GM12865 (cell line): ENCODE measurements around the gene PRDM16.

ENCODE experiments used
- DNase-seq: peaks from one replicate; pipeline ENCODE4 v3.0.0; 2010; ENCODE audit warnings: low read depth
- H3K4me3 ChIP-seq: 2 replicates; pipeline ENCODE4 v1.5.1; 2011; ENCODE audit warnings: mild to moderate bottlenecking, low read depth, low read length, control low read depth
- TF ChIP-seq, protein P1 (sequence below): IDR thresholded peaks from 2 replicates; pipeline ENCODE4 v1.5.1; 2011; ENCODE audit warnings: low read length, control low read depth, low read depth, inconsistent platforms; ENCODE audit not compliant: insufficient read depth; ENCODE audit errors: missing control alignments

PRDM16 gene

DNA sequence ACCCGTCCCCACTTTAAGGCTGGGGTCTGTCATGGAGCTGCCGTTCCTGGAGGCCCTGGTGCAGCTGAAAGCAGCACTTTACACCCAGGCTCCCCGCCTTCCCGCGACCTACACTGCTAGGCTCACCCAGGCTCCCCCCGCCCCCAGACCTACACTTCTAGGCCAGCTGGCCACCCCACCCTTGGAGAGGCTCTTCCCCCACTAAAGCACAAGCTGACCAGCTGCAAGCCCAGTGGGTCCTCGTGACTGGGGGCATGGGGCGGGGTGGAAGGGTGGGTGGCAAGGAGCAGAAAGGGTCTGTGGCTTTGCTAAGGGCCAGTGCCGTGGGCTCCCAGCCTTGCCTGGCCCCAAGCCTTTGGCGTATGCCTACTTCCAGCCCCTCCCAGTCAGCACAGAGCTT is 375.7 kb downstream of the PRDM16 start:
- H3K4me3 ChIP-seq, result no peak overlapping the region
- DNase-seq, result no peak
- TF ChIP-seq, protein P1, sequence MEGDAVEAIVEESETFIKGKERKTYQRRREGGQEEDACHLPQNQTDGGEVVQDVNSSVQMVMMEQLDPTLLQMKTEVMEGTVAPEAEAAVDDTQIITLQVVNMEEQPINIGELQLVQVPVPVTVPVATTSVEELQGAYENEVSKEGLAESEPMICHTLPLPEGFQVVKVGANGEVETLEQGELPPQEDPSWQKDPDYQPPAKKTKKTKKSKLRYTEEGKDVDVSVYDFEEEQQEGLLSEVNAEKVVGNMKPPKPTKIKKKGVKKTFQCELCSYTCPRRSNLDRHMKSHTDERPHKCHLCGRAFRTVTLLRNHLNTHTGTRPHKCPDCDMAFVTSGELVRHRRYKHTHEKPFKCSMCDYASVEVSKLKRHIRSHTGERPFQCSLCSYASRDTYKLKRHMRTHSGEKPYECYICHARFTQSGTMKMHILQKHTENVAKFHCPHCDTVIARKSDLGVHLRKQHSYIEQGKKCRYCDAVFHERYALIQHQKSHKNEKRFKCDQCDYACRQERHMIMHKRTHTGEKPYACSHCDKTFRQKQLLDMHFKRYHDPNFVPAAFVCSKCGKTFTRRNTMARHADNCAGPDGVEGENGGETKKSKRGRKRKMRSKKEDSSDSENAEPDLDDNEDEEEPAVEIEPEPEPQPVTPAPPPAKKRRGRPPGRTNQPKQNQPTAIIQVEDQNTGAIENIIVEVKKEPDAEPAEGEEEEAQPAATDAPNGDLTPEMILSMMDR, result no peak

DNA sequence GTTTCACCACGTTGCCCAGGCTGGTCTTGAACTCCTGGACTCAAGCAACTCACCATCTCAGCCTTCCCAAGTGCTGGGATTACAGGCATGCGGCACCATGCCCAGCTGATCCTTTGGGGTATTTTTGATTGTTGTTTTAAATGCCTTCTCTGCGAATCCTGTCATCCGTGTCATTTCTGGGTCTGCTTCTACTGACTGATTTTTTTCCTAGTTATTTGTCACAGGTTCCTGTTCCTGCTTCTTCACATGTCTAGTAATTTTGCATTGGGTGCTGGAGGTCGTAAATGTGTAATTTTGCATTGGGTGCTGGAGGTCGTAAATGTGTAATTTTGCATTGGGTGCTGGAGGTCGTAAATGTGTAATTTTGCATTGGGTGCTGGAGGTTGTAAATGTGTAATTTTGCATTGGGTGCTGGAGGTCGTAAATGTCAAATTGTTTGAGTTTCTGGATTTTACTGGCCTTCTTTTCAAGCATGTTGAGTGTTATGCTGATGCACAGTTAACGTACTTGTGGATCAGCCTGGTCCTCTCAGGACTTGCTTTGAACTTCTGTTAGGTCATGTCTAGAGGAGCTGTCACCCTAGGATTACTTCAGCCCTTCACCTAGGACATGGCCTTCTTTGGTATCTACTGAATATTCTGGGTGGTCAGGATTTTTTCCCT is 381.3 kb downstream of the PRDM16 start:
- TF ChIP-seq, protein P1, result no peak
- no peak overlapping the region for H3K4me3 ChIP-seq

DNA sequence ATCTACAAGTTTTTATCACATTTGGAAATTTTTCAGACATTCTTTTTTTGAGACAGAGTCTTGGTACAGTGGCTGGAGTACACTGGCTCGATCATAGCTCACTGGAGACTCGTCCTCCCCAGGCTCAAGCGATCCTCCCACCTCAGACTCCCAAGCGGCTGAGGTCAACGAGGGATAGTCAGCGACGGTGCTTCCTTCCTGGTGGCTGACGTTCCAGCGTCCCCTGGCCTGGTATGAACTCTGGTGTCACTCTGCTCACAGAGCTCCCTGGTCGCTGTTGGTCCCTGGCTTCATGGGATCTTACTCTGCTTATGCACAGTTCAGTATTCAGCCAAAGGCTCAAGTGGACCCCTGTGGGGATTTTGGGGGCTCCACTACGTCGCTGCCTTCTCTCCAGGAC is 382.0 kb downstream of the PRDM16 start:
- TF ChIP-seq, protein P1, result no peak
- H3K4me3 ChIP-seq, result no peak overlapping the region
- DNase-seq, result no peak

More for the DNA sequence above, 381.3 kb downstream of the PRDM16 start:
- DNase-seq, result no peak

DNA sequence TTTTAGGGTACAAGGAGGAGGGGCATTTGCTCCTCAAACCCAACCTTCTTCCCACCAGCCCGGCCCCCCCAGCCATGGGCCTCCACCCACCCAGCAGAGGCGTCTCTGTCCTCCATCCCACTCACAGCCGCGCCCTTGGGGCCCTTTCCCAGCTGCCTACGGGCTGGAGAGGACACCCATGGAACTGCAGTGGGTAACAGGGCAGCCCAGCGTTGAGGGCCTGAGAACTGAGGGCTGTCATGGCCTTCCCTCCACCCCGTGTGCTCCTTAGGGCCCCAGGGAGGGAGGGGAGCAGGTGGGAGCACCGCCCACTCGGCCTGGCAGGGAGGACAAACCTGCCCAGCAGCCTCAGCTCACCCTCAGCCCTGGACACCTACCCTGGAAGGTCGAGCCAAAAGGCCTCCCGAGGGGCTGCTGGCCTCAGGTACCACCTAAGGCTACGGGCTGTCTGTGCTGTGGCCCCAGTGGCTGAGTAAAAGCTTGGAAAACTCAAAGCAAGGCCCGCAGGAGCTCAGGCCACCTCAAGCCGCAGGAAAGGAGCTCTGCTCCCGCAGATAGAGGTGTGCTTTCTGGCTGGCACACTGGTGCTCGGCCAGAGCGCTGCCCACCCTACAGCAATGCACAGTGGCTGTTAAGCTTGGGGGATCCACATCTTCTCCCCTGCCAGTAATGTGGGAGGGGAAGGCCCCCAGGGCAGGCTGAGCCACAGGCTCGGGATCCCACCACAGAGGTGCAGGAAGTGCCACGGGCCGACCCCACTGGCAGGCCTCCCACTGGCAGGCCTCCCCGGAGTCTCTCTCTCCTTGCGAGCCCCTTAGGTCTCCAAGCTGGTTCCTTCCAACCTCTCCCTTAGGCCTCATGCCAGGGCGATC is 383.2 kb downstream of the PRDM16 start:
- TF ChIP-seq, protein P1, result no peak
- DNase-seq, result no peak
- H3K4me3 ChIP-seq, result no peak overlapping the region

DNA sequence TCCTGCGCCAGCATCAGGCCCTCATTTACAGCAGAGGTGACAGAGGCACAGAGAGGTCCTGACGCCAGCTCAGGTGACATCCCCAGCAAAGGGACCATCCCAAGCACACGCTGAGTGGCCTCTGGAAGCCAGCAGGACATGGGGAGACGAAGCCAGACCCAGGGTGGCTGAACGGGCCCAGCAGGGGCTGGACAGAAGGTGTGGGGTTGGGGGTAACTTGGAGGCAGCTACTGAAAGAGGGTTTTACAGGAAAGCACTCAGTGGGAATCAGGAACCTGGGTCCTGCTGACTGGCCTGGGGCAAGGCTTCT is 383.8 kb downstream of the PRDM16 start:
- TF ChIP-seq, protein P1, result no peak
- DNase-seq, result no peak
- H3K4me3 ChIP-seq, result no peak overlapping the region

DNA sequence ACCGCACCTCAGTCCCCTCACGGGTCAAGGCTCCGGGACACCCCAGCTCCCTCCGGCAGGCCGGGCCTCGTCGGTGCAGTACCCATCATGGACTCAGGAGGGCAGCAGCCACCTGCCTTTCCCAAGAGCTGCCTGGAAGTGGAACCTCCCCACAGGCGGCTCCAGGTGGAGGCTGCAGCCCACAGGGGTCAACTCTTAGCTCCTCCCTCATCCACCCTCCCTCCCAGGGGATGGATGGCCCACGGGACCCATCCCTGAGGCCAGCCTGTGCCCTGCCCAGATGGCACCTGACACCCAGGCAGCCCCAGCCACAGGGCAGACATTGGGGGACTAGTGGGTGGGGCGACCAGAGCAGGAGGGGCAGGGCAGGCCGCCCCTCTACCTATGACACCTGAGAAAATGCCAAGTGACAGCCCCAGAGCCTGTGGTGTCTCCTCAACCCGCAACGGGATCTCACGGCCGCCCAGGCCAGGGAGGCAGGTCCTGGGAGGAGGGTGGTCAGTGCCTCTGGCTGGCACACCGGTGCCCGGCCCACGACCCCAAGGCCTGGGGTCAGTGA is 384.3 kb downstream of the PRDM16 start:
- TF ChIP-seq, protein P1, result peak; percentile 90
- no peak overlapping the region for H3K4me3 ChIP-seq
- peak; percentile 68 for DNase-seq
